GM21390 (cell line): ENCODE data around the gene KCNAB3.

Experiments
- ATAC-seq: cut with Tn5 transposase; IDR thresholded peaks from one replicate; pipeline ENCODE4 v1.9.1; 2021; ENCODE audit not compliant: unreplicated experiment

KCNAB3 gene

DNA sequence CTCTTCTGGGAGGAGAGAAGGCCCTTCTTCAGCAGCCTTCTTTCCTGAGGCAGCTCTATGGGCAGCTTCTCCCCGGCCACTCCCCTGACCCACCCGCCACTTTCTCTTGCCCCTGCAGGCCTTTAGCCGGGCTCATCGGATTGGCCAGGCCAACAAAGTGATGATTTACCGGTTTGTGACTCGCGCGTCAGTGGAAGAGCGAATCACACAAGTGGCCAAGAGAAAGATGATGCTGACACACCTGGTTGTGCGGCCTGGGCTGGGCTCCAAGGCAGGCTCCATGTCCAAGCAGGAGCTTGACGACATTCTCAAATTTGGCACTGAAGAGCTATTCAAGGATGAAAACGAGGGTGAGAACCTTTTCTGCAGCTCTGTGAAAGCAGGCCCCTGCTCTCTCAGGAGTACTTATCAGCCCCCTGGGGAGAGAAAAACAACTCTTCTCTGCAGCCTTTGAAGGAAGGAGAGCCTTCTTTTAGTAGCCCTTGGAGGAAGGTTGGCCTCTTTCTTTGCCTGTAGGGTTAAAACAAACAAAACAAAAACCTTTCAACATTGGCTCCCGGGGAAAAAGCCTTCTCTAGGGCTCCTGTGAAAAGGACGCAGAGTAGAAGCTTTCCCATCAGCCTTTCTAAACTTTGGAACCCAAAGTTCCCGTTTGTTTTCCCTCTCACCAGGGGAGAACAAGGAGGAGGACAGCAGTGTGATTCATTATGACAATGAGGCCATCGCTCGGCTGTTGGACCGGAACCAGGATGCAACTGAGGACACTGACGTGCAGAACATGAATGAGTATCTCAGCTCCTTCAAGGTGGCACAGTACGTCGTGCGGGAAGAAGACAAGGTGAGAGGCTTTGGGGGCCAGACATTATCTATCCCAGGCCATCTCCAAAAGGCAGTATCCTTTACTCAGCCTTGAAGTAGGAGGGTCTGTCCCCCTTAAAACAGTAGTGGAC, 26.2 kb downstream of the KCNAB3 start:
- ATAC-seq, result no peak

DNA sequence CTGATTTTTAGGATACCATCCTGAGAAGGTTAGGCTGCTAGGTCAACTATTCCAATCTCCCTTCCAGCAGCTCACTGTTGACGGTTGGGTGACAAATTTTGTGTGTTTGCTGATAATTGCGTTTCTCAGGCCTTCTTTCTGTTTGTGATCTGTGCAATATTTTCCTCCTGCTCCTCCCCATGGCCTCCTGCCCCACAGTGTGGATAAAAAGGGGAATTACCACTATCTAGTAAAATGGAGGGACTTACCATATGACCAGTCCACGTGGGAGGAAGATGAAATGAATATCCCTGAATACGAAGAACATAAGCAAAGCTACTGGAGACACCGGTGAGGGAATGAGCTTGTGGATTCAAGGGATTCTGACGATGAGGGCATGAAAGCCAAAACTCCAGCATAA, 31.9 kb downstream of the KCNAB3 start:
- ATAC-seq, result no peak

DNA sequence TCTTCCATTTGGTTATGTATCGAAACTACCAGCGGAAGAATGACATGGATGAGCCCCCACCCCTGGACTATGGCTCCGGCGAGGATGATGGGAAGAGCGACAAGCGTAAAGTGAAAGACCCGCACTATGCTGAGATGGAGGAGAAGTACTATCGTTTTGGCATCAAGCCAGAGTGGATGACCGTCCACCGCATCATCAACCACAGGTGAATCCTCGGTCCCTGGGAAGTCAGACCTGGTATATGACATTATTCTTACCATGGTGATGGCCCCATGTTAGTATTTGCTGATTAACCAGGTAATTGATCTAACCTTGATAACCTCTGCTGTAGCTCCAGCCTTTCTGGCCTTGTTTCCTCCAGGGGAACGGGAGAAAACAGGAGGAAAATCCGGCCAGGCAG, 32.6 kb downstream of the KCNAB3 start:
- ATAC-seq, result no peak

DNA sequence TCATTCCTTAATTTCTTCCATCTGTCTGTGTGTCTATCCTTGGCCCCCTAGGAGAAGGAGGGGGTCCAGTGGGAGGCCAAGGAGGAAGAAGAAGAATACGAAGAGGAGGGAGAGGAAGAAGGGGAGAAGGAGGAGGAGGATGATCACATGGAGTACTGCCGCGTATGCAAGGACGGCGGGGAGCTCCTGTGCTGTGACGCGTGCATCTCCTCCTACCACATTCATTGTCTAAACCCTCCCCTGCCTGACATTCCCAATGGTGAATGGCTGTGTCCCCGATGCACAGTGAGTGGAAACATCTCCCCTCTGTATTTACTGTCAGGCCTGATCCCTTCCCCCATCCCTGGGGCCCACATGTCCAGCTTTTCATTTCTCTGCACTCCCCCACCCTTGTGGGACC, 34.8 kb downstream of the KCNAB3 start:
- ATAC-seq, result no peak

DNA sequence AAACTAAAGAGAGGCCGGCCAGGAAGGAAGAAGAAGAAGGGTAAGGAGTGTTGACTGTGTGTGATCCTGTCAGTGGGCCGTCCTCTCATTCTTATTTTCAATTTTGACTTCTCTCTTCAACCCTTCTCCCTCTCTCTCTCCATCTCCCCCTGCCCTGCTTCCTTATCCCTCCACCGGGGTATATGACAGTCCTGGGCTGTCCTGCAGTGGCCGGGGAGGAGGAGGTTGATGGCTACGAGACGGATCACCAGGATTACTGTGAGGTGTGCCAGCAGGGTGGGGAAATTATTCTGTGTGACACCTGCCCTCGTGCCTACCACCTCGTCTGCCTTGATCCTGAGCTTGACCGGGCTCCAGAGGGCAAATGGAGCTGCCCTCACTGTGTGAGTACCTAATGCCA, 35.4 kb downstream of the KCNAB3 start:
- ATAC-seq, result no peak

DNA sequence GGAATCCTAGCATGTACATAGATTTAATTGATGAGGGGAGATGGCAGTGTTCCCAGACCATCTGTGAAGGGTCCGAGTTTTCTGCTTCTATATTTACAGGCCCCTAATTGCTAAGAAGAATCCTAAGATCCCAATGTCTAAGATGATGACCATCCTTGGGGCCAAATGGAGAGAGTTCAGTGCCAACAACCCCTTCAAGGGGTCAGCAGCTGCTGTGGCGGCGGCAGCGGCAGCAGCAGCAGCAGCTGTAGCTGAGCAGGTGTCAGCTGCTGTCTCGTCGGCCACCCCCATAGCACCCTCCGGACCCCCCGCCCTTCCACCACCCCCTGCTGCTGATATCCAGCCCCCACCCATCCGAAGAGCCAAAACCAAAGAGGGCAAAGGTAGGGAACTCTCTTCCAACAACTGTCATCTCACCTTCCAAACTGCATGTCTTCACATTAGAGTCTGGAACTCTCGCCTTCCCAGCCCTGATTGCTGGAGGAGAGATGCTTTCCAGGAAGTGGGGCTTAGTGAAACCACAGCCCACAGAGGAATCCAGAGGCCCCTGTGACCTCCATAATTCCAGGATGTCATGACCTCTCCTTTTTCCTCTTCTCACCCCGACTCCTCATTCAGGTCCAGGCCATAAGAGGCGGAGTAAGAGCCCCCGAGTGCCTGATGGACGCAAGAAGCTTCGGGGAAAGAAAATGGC, 36.3 kb downstream of the KCNAB3 start:
- no peak for ATAC-seq

DNA sequence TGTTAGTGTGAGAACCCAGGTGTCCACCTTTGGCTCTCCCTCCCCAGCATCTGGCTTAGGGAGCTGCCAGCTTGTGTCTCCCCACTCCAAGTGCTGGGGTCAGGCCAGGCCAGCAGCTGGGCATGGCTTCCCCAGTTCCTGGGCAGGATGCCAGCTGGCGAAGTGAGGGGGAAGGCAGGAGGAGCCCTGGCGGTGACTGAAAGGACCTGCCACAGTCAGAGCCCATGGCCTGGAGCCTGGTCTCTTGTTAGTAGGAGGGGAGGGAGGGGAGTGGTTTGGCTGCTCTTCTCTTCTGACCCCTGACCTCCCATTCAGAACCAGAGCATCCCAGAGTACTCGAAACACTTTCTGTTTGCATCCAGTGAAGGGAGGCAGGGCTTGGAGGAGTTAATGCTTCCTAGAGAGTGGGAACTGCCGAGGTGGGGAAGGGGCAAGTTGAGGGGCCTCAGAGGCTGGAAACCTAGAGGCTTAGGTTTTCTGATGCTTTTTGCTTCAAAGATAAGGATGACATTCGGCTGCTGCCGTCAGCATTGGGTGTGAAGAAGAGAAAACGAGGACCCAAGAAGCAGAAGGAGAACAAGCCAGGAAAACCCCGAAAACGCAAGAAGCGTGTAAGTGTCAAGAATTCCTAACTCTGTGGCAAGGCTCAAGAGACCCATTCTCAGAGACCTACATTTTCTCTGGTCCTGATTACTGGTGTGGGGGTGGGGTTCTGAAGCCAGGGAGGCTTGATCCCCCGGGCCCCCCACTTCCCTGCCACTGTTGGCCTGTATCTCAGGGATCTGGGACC, 40.3 kb downstream of the KCNAB3 start:
- no peak for ATAC-seq

DNA sequence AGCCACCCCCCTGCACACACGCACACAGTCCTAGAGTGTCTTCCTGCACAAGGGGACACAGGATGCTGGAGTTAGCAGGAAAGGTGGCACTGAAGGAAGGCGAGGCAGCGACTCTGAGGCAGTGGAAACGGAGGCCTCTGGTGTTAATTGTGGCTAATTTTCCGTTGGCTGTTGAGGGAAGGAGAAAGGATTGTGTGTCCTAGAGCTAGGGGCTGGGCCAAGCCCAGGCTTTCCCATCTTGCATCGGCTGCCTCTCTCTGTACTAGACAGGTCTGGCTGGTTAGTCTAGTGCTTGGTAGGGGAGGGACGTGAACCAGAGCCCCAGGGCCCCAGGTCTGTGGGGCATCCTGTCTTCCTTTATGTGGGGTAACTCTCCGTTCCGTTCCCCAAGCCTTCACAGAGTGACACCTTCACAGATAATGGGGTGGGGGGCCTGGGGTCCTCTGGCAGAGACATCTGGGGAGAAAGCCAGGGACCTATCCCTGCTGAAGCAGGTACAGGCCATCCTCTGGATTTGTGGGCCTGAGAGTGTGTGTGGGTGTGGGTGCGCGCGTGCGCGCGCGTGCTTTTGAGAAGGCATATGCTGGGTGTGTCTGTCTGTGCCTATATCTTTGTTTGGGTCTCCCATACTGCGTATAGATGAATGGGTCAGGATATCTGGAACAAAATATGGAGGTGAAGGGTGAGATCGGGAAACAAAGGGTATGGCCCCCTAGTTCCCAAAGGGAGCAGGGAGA, 41.3 kb downstream of the KCNAB3 start, which contains the start of gene CHD3:
TSS of gene CHD3 (plus strand) at position 606 of the 737 bp plus-strand sequence. CDS start 212 bp downstream, outside the sequence.
- ATAC-seq, result no peak

DNA sequence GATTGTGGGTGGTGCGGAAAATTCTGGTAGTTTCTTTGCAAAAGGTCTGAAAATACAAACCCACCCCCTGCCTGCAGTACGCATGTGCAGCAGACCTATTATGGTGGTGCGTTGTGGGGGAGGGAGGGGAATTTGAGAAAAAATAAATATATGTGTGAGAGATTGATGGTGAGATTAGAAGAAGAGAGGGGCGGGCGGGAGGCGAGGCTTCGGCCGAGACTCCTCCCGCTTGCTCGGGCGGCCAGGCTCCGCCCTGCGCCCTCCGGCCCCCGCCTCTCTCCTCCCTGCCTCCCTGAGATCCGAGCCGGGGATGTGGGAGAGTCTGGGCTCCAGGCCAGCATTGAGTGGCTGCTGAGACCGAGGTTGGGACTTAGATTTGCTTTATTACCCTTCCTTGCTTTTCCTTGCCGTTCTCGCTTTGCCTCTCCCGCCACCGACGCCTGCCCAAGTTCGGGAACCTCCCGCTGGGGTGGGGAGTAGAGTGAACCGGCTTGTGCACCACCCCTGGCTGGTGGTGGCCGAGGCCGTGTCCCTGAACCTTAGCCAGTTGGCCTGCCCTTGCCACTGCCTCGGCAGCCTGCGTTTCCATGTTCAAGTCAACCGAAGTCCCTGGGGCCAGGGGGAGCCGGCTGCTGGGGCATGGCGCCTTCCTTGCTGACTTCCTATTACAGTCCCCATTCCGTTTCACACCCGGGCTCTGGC, 42.0 kb downstream of the KCNAB3 start:
- peak; percentile 65 for ATAC-seq

DNA sequence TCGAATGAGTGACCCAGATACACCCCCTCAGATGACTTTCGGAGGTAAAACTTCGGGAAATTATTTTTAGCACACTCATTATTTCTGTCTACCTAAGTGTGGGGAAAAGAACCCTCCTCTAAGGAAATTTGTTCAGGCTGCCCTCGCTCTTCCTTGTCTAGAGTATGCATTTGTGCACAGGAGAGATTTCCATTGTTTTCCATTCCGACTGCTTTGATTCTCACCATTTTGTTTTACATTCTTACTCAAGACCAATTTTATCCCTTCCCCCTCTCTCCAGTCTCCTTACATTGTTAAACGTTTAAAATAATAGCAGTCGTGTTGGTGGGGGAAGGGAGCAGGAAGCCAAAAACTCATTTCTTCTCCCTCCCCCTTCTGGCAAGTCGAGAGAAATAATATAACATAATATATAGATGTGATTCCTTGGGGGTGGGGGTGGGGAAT, 42.6 kb downstream of the KCNAB3 start:
- no peak for ATAC-seq

DNA sequence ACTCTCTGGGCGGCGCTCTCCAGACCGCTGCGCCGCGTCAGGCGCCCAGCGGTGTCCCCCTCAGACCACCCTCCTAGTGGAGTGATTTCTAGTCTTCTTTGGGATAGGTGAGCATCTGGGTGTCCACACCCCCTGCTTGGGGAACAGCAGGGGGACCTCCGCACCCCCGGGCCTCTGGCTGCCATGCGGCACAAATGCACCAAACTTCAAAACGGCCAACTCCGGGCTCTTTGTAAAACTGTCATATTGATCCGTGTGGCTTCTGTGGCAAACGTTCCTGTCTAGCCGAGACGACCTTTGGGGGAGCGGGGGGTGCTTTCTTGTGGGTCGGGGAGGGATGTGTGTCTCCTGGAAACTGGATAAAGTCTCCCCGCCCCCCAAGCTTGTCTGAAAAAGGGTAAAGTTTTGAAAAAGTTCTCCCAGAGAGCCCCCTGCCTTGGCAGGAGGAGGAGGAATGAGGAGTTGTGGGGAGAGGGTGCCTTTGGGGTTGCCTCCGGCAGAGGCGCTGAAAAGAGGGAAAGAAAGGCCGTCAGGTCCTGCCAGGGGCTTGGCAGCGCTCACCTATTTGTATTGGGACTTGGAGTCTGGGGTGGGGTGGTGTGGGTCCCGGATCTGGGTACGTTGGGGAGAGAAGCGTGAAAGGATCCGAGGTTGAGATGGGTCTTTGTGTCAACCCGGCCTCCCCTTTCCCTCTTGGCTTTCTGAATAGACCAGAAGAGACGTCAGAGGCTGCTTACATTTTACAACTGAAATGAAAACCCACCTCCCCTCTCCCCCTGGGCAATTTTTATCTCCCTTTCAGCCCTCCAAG, 43.2 kb downstream of the KCNAB3 start:
- ATAC-seq, result no peak

DNA sequence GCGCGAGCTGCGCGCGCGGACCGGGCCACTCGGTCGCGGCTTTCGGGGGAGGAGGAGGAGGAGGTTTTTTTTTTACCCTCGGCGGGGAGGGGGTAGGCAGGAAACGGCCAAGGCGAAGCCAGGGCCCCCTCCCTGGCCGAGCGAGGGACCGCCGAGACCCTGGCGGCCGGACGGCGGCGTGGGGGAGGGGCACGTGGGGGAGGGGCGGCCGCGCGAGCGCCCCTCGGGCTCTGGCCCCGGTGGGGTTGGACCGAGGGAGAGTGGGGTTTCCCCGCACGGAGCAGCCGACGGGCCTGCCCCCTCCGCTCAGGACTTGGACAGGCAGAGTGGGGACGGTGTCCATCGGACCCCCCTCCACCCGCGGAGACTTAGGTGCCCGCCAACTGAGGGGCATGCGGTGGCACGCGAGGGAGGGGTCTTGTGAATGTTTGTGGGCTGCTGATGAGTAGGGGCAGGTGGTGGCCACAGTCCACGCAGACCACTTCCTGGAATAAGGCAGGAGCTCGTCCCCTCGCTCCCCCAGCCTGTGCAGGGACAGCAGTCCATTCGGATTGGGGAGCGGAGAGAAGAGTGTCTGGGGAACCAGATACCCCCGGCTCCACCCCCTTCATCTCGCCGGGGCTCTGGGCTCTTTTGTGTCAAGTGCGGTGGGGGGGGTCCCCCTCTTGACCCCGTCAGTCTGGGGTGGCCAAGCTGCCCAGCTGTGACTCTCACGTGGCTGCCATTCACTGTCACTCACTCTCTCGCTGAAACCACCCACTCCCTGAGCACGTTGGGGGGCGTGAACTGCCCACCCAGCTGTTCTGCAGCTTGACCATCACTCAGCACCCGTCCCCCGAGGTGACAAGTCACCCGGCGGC, 44.1 kb downstream of the KCNAB3 start:
- no peak for ATAC-seq

DNA sequence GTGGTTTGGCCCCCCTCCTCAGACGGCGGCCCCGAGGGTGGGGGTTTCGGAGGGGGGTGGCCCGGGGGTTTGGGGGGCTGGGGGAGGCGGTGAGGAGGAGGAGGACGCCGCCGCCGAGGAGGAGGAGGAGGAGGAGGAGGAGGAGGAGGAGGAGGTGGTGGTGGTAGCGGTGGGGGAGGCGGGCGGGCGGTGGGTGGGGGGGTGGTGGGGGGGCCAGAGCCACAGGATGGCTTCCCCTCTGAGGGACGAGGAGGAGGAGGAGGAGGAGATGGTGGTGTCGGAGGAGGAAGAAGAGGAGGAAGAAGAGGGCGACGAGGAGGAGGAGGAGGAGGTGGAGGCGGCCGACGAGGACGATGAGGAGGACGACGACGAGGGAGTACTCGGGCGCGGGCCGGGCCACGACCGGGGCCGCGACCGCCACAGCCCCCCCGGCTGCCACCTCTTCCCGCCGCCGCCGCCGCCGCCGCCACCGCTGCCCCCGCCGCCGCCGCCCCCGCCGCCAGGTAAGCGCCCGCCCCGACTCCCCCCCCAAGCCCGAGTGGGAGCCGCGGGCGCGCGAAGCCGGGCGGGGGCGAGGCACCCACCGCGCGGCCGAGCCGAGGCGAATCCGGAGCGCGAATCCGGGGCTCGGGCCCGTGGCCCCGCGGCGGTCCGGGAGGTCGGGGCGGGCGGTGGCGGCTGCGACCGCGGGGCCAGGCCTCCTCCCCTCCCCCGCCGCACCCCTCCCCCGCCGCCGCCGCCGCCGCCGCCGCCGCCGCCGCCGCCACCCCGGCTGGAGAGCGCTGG, 44.9 kb downstream of the KCNAB3 start:
- no peak for ATAC-seq

DNA sequence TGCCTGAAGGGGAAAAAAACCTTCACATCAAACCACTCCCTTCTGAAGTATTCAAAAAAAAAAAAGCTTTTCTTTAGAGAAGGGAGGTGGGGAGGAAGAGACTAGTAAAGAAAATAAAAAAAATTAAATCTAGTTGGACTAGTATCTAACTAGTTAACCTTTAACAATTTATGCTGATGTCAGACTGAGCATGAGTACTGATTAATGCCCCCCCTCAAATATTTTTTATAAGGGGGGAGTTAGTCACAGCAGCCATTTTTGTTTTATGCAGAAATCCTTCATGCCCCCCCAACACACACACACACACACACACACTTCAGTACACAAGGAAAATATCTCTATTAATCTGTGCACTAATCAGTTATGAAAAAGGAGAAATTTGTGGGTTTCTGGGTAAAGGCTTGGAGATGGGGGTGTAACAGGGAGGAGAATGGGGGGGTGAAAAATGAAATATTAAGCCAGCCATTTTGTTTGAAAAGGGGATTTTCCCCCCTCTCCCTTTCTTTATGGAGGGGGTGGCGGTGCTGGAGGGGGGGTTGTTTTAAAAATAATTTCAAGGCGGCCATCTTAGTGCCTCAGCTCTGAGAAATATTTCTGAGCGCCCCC, 45.8 kb downstream of the KCNAB3 start:
- ATAC-seq, result no peak

DNA sequence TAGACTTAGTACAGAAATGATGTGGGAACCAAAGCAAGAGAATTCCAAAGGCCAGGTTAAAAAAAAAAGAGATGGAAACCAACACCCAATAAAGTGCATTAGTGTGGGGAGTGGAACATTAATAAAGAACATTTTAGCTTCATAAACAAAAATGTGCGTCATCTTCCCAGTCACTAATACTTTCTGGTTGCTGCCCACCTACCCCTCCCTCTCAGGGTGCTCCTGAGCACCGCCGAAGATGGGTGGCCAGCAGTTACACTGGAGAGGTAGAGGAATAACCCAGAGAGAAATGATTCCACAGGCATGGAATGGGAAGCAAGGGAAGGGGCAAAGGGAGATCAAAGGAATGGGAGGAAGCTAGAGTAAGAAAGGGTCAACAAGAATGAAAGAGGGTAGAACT, 47.0 kb downstream of the KCNAB3 start:
- no peak for ATAC-seq

DNA sequence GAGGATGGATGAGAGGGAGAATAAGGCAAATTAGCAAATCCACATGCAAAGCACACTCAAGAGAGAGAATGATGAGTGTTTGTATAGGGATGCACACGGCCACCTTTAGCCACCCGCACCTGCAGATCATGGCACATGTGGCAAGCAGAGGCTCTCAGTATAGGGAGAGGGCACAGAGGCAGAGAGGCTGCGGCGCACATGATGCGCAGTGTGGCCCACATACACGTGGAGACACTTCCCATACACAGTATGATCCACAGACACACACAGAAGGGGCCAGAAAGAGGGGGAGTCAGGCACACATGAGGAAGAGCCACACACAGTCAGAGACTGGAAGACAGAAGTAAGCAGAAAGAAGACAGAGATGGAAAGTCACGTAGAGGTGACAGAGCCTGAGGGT, 47.6 kb downstream of the KCNAB3 start:
- ATAC-seq, result no peak
